ENCODE measurements around the gene BNC2.

Gene BNC2

DNA sequence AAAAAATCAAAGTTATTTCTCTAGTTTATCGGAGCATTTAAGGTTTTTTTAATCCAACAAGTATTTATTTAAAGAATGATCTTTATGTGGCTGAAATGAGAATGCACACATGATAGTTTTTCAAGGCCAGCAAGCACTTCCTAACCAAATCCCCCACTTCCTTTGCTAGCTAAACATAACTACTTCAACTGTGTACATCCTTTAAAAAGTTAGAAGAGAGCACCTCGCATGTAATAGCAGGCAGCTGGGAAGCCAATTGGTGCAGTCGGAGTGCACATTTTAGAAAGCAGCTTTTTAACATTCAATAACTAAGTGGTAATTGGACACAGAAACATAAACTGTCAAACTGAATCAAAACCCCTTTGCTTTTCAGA lies 245.7 kb downstream of the BNC2 start:
- no peak for DNase-seq

DNA sequence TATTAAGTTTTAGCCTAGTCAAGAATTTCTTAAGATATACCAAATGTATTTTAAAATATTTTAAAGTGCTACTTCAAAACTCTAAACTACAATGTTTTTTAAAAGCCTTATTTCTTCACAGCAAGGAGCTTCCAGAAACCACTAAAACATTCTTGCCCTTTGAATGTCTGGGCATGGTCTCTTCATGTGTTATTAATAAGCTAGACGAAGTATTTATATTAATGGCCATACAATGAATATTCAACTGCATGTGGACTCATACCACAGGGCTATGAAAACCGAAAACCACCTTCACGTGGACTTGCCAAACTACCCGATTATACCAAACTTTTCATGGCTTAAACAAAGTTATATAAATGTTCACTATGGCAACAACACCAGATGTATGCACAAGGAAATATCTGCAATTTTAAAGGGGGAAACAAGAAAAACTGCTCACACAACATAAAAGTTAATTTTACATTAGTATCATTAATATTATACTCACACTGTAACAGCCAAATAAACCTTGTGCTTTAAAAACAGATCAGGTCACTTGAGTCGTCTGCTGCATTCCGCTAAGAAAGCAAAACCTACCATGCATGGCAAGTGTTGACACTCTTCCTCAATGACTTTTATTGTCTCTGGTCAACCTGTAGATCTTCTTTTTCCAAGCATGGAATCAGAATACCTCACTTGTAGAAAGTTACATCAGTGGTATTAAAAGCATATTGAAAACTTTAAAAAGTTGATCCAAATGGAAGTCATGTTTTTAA lies 246.3 kb downstream of the BNC2 start:
- DNase-seq, result no peak

DNA sequence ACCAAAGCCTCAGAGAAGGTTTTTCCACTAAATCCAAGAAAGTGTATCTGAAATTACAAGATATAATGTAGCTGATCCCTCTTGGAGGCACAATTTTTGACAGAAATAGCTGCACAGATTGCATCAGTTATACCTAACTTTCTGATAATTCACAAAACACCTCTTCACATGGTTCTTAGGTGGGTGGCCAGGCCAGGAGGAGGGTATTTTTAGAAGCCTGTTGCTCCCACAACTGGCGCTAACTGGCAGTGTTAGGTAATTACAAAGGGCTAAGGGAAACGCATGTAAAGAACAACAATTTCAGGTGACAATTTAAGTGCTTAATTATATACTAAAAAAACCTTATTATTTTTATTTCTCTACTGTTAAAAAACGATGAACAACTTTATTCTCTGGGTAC lies 247.9 kb downstream of the BNC2 start:
- no peak for DNase-seq

DNA sequence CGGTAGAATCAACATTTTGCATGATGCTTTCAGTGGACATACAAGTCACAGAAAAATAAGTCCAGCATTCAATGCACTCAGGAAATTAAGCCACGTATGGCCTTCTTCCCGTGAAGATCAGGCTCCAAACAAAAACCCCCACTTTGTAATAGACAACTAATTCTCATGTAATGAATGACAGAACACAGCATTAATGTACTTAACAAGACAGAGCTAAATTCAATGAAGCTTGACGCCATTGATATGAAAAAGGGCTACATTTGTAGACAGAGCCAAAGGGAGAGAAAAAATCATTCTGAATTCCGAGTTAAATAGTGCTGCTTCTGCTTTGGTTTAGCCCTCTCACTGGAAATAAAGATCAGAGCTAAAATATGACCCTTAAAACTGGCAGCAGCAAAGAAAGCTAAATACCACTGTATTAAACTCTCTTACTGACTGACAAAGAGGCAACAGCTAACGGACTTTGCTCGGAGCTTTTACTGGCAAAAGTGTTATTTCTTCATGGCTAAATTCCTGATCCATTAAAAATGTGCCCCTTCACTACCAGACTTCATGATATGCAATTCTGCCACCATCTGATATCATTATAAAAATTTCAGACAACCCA lies 250.5 kb downstream of the BNC2 start:
- no peak for DNase-seq

DNA sequence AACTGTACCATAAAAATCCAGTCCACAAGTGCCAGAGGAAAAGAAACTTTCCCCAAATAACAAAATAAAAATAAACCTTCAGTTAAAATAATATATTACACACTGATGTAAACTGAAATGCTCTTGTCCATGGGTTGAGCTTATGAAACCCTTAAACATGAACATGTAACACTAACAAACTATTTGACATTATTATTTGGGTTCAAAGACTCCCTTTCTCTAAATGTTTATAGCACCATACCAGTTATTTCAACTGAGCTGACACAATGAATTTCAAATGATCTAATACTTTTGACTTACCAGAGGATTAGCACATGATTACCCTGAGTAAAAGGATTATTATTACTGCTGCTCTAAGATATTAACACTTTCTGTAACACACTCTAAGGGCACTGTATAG lies 251.1 kb downstream of the BNC2 start:
- no peak for DNase-seq

DNA sequence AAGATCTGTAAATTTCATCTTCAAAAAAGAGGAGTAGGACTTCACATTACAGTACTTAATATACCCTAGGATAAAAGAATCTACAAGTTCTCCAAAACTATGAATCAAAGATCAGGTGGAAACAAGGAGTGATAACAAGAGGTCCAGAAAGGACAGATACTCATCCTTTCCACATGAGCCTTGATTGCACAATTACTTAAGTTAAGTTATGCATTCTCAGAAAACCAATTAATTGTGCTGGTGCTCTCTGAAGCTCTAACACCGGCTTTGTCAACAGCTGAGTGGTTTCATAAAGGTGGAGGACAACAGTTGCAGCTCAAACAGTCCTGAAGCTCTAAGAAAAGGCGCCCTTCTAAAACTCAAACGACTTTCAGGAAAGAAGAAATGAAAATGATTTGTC lies 251.9 kb downstream of the BNC2 start:
- no peak for DNase-seq

DNA sequence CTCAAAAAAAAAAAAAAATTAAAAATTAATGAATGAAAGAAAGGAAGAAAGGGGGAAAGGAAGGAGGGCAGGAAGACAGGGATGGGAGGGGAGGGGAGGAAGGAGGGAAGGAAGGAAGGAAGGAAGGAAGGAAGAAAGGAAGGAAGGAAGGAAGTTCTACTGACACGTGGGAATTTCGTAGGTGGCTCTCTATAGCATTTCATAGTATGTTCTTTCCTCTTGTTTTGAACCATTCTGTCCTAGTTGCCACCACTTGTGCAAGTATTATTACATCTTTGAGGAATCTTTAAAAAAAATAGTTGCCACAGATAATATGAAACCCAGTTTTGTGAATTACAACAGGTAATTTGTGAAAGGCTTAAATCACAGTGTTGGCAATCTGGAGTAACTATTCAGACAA lies 253.8 kb downstream of the BNC2 start:
- DNase-seq, result no peak

DNA sequence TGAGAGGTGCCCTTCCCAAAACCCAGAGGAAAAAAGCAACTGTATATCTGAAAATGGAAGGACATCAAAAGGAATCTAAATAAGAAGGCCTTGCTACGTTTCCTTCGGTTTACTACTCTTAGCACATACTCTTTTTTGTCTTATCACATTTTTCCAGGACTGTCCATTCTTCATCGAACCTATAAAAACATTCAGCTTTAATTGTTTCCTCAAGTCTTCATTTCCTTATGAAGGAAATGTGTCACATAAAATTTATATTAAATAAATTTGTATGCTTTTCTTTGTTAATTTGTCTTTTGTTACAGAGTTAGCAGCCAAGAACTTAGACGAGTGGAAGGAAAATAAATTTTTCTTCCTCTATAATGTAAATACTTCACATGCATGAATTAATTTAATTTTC lies 255.0 kb downstream of the BNC2 start:
- DNase-seq, result no peak

DNA sequence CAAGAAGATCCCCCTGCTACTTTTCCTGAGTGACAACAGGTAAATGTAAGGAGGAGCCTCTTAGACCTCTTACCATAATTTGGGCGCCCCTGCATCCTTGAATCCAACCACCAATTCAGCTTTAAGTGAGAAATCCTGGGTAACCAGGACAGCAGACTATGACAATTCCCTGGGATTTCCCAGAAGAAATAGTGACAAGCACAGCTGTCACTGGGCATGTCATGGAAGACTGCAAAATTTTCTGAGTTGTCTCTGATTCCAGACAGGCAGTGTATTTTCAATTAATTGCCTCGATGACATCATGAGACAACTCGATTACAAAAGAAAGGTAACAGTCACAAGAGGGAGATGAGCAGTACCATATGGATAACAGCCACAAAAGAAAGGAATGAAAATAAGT lies 256.9 kb downstream of the BNC2 start:
- DNase-seq, result no peak

DNA sequence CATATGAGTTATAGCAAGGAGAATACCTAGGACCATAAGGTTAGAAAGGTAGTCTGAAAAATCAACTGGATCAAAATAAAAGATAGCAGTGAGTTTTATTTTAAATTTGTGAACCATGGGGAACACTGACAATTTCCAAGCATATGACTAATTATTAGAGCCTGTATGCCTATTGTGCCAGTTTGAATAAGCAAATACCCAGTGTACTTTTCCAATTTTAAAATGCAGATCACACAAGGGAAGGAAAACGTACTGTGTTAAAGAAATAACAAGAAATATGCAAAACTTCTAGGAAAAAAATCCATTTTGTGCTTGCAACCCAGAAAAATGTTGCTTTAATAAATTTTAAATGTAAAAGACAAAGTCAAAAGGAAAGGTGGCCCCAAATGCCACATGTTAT lies 257.4 kb downstream of the BNC2 start:
- DNase-seq, result no peak

DNA sequence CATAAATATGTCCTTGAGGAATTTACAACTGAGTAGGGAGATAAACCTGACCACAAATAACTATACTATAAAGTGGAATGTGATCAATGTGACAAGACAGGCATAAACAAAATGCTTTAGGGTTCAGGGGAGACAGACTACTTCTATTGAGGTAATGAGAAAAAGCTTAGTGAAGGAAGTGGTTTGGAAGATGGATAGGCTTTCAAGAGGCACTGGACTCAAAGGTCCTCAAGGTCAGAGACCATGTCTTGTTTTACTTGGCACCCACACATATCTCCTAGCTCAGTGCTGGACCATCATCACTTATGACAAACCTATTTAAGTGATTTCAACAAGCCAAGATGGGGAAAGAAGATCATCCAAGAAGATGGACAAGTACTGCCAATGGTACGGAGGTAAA lies 257.8 kb downstream of the BNC2 start:
- DNase-seq, result no peak

DNA sequence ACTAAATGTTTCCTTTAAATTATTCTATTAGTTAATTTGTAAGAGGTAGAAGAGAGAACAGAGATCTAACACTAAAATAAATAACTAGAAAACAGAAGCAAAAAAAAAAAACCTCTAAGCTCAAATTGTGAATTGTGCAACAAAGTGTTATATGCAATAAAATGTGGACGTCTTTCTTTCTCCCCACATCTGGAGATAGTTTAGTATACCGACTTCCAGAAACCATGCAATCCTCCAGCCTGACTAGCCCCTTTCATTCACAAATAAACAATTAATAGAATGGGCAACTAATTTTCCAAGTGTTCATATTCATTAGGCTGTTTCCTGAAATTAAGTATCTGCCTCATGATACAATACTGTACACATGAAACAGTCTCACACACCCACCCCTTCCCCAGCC lies 258.5 kb downstream of the BNC2 start:
- no peak for DNase-seq

DNA sequence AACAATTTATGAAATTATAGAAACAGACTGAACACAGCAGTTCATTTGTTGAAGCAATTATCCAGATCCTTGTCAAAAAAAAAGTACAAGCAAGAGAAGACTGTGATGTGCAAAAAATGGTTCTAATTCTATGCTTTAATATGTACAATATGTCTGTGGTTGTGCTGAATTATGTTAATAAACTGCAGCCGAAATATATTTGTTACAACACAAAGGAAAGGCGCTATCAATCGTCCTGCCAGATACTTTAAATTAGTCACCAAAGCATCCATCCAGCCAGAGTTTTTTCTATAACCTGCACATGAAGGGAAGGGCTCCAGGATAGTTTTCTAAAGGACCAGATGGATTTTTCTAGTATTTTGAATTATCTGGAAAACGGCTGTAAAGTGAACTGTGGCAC lies 259.5 kb downstream of the BNC2 start:
- DNase-seq, result no peak

DNA sequence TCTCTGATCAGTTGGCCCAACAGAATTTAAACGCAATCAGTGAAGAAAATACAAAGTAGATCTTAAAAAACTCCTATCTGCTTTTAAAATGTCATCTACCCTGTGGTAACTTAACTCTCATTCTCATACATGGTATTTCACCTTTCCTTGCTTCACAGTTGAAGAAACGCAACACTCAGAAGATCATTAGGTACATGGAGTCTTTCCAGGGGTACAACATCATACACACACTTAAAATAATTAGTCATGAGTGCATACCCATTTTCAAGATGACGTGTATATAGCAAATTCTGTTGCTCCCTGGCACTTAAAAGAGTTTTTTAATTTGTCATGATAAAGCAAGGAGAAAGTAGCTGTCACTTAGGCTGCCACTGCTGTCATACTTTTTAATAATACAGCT lies 259.9 kb downstream of the BNC2 start:
- no peak for DNase-seq

DNA sequence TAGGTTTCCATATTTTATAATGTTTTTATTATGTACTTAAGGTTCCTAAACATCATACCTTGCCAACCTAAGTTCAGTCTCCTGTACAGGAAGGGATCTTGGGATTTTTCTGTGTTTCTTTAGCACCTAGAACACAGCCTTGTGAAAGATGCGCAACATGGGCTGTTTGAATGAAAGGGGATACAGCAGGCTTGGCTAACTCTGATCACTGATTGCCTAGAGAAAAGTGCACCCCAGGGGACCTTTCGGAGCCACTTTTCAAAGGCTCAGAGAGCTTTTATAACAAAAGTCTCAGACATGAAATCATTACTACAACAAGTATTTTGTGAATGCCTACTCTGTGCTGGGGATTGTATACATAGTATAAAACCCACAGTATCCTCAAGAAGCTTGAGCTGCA lies 261.6 kb downstream of the BNC2 start:
- no peak for DNase-seq

DNA sequence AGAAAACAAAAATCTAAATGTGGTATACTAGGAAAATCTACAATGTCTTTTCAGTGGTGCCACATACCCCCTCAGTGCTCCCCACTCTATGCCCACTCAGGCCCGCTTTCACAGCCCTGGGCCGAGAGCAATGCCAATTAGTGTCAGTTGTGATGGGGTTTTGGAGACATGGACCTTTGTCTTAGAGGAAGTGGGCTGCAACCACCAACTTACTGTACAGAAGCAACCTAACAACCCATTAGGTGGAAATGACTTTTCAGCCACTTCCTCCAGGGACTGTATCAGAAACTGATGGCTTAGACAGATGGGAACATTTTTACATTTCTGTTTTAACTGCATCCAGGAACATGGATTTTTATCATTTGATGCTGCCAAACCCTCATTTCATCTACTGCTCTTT lies 268.0 kb downstream of the BNC2 start:
- DNase-seq, result no peak

DNA sequence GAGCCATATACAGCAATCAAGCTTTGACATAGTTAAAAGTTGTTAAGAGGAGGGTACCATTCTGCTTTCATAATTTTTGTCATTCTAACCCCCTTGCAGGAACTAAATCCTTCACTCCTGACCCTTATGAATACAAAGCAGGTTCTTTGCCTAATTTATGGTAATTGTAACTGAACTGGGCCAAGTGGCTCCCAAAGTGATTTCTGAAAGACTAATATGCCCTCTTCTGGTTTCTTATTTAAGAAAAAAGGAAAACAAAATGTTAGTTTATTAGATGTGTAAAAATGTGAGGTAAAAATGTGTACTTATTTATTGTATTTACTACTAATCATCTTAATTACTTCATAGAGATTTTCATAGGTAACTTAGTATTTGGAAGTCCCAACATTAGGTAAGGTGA lies 268.5 kb downstream of the BNC2 start:
- DNase-seq, result no peak

DNA sequence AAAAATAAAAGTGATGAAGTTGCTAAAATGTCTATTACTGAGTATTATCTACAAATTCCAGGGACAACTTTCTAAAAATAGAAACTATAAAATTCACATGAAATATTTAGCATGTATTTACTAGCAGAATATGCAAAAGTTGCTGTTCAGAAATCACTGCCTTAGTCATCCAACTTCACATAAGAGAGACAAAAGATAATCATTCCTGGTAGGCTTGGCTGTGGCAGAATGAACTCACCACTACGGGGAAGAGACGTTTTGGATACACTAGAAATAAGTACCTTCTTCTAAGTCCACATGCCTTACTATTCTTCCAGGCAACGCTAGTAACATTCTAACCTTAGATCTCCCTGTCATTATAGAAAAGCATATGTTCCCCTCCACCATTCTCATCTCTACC lies 272.2 kb downstream of the BNC2 start:
- no peak for DNase-seq

DNA sequence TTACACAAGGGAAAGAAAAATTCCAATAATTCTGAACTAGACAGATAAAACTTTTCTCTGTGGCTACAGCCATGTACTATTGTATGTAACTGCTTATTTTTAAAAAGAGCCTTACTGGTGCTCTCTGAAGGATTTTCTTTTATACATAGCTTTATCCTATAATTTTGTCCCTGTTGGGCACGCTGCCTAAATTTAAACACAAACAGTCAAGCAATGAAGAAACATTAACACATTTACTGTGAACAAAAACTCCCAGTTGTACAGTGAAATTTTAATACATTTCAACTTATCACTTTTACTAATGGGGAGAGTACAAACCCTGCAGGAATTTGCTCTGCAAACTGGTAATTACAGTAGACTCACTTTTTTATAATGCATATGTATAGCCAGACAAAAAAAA lies 273.3 kb downstream of the BNC2 start:
- no peak for DNase-seq

DNA sequence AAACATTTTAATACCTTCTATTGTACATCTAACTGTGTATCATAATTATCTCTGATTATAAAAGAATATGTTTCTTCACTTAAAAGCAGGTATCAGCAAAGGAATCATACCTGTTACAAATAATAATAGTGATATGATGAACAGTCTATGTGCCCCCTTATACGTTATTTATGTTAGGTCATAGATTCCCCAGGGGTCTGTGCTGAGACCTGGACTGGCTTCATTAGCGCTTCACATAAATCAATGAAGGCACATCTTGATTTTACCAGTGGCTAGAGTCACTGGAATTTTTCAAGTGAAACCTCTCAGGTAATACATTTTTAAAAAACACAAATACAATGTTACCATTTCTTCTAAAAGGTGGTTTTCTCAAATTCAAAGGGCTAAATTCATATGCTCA lies 275.2 kb downstream of the BNC2 start:
- DNase-seq, result no peak

DNA sequence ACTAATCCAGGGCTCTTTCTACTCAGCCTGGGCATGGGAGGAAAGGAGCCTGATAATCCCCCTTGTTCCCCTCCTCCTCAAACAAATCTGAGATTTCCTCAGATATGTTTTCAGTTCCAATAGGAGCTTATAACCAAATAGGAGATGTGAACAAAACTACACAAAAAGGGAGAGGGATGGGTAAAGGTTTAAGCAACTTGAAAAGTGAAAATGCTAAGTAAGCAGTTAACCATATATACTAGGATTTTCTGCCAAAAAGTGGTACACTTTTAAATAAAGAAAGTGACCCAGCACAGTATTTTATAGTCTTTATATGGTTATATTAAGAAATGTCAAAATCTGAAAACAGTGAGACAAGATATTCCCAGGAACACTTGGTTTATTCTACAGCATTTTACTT lies 275.7 kb downstream of the BNC2 start:
- no peak for DNase-seq

DNA sequence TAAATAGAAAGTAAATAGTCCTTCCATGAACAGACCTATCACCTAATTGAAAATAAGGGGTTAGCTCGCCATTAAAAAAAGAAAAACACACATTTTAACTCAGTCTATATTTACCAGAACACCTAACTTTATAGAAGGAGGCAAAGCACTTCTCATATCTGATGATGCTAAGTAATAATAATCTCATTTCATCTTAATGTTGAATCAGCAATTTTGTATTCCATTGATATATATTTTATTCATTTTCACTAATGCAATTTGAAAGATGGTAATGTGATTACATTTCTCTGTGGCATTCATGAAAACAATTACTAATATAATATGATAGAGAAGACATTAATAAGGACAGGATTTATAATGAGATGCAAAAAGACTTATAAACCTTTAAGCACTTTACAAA lies 276.7 kb downstream of the BNC2 start:
- DNase-seq, result no peak

DNA sequence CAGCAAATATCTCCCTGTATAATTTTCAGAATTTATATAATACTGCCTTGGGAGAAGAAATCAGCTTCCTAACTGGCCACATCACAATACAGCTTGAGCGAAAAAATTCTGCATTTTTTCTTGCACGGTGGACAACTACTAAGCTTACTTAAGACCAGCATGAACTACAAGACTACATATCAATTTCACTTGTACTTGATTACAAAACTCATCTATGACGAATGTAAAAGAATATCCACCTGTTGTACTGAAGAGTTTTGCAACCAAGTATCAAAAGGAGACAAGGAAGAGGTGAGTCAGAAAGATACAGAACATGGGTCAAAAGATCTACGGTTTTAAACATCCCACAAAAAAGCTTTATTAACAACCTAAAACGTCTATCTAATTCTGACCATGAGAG lies 279.4 kb downstream of the BNC2 start:
- DNase-seq, result no peak

DNA sequence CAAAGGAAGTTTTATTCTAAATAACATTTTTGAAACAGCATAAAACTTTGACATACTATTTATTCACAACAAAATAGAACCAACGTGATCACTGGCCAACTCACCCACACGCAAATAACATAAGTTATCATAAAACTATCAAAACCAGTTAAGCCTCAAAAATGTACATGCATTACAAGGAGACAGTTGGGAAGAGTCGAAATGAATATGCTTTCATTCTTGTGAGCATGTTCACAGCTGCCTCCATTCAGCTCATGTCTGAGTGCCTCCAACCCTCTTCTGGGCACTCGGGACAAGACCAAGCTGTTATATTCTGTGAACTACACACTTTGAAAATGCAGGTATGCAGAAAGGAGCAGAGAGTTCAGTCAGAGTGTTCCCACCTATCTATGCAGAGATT lies 284.9 kb downstream of the BNC2 start:
- DNase-seq, result no peak

DNA sequence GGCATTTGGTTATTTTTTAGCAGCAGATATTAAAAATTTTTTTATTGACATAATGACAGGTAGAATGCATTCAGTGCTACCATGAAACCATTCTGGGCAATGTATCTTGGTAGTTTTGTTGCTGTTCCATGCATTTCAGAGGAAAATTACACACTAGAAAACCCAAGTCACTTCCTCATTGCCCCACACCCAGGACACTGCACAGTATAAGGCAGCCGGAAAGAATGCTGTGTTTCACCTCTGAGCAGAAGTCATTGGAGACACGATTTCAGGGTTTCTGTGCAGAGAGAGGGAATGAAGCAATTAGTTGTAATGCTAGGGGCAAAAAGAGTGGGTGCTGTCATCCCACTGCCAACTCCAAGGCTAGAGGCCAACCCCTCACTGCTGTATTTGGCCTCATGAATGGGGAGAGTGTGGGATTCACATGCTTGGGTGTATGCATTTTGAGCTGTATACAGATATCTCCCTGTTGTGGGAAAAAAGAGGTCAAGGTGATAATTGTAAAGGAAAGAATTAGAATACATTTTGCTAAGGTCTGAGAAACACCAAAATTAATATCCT lies 290.5 kb downstream of the BNC2 start:
- DNase-seq, result no peak
